Skin of body (tissue), 2 donors: ENCODE results near the gene HNF1B. TPM values are rescaled to one million over a fixed set of nuclear protein-coding genes. Genes with fewer than 3 reads are reported as not detected.

Source experiments
- DNase-seq: peaks from one replicate; lab custom pipeline; 2025; lab: John Stamatoyannopoulos, UW
- total RNA-seq: library from RNA; depleted of rRNA; stranded (reverse); fragments of >200 nt; gene quantifications from one replicate; pipeline ENCODE4 v1.2.3, GENCODE V29; 2014

HNF1B gene
- total RNA-seq, 1 donor from 2014 or later: not detected

- no peak for DNase-seq
Measured at GRCh38 chr17:37737971-37738370, 6.9 kb downstream of the HNF1B start.

- DNase-seq: no peak
Measured at GRCh38 chr17:37737081-37737480, 7.8 kb downstream of the HNF1B start.

- DNase-seq: no peak
Measured at GRCh38 chr17:37736428-37736827, 8.4 kb downstream of the HNF1B start.

DNA sequence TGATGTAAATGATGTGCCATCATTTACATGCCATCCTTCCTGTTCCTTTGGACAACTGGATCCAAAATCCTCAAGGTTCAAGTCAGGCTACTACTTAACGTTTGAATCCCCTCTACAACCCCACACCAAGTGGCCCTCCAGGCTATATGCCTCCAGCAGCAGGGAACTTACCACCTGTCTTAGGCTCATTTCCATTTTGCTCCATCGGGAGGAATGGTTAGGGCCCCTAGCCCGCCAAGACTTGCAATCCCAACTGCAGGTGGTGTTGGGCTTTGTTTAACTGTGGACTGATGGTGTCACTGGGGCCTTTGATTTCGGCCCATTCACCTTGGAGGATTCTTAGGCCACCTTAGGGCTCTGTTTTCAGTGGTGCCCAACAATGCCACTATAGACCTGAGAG lies 9.7 kb downstream of the HNF1B start:
- no peak for DNase-seq

DNA sequence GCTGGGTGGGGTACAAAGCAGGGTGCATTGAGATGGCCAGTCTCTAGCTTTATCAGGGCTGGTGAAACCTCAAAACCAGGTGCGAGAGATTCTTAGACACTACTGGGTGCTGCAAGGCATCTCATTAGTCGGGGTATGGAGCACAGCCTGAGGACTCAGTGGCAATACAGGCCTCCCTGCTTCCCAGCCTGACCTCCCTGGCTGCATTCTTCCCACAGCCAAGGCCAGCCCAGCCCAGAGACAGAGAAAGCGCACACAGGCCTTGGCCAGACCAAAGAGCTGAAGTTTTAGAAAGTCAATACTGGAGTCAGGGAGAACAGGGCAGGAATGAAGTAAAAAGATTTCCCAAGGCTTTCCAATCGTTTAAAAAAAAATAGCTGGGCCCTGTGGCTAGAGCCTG lies 12.5 kb downstream of the HNF1B start:
- no peak for DNase-seq

DNA sequence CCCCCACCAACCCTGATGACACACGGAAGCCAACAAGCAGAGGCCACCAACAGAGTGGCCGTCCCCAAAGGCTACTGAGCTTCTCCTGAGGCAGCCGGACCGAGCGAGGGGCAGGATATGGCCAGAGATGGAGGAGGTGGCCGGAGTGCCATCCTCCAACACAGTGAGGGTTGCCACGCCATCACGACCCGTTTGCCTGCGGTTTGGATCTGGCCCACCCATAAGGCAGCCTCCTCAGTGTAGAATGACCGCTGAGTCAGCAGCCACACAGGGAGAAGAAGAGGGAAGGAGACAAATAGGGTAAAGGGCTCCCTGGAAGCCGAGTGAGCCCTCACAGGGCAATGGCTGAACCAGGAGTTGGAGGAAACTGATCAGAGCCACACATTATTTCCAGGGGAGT lies 13.8 kb downstream of the HNF1B start:
- no peak for DNase-seq

- no peak for DNase-seq
Measured at GRCh38 chr17:37729905-37730304, 15.0 kb downstream of the HNF1B start.

DNA sequence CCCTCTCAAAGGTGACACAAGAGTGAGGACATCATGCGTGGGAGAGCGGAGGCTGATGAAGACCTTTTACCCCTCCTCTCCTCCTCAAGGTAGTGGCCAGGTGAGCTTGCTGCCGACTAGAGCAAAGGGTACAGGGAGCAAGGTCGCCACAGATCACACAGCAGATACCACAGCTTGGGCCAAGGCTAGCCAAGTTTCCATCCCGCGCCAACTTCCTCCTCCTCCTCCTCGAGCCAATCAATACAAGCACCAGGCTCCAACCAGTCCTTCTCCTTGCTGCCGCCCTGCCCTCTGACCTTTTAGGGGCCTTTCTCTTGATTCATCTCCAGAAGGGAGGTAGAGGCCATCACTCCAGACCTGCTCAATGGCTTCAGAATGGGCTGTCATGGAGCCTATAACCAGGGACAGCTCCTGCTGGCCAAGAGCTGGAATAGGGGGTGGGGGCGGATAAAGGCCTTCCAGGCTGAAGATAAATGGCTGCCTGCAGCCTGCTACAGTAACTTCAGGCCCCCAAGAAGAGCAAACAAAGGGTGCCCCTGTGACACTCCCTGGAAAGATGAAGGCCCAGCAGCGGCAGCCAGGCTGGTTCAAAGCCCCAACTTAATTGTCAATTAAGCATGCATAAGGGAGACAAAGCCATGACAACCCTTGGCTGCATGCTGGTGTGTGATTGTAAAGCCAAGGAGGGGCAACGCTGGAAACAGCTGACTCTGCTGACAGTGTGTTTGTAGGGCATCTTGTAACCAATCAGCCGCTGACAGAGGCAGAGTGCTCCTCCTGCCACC lies 17.8 kb downstream of the HNF1B start:
- DNase-seq: no peak

GRCh38 chr17:37726248-37726647 lies 18.6 kb downstream of the HNF1B start:
- no peak for DNase-seq

- DNase-seq: no peak
Measured at GRCh38 chr17:37725601-37726146, 19.2 kb downstream of the HNF1B start.

DNA sequence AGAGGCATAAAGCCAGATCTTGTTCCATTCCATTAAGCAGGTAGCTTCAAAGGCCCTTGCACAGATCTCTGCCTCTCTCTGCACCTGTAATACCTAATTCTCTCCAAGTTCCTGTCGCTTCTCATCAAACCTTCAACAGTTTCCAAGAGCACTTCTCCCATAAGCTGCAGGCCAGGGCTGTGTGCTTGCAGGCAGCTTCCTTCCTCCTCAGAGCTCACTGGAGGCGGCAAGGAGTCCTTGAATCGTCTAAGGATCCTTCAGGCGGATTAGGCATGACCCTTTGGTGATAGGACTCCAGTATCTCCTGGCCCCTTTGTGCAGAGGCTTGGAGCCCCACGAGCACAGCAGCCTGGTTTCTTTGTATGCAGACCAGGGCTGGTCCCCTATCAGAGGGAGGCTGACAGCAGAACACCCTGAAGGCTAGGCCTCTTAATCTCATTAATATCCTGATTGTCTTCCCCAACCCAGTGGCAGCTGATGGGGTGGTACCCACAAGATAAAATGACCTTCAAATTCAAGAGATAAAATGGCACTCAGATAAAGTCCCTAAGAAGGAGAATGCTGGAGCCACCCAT lies 19.8 kb downstream of the HNF1B start:
- no peak for DNase-seq

GRCh38 chr17:37720989-37721388 lies 23.9 kb downstream of the HNF1B start:
- no peak for DNase-seq

DNA sequence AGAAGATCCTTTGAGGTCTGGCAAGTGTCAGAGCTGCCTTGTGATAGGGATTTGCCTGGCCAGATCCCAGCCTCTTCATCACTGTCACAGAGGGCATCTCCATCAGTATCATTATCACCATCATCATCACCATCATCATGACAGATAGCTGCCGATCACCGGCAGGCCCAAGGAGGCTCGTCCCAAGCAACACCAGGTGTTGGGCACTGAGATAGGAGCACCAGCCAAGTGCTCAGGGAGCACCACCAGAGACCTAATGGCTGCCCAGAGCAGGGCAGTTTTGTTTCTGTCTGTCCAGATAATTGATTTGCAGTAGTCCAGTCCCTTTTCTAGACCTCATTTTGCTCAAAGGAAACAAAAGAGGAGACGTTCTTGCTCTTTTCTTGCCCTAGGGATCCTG lies 25.0 kb downstream of the HNF1B start:
- DNase-seq: no peak

GRCh38 chr17:37718324-37719048 lies 26.4 kb downstream of the HNF1B start:
- no peak for DNase-seq

- no peak for DNase-seq
Measured at GRCh38 chr17:37717627-37718323, 27.1 kb downstream of the HNF1B start.

DNA sequence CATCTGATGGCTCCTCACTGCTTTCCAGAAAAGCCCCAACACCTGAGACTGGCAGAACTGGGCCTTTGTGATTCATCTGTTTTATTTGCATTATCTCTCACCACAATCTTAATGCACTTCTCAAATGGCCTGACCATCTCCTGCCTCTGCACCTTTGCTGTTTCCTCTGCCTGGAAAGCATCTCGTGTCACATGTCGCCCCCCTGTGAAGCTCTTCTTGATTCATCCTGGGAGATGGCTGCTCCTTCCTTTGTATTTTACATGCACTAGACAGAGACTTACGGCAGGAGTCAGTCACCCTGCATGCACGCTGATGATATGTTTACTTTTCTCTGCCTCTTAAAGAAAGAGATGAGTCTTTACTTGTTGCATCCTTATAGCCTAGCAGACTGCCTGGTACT lies 30.0 kb downstream of the HNF1B start:
- DNase-seq: no peak

DNA sequence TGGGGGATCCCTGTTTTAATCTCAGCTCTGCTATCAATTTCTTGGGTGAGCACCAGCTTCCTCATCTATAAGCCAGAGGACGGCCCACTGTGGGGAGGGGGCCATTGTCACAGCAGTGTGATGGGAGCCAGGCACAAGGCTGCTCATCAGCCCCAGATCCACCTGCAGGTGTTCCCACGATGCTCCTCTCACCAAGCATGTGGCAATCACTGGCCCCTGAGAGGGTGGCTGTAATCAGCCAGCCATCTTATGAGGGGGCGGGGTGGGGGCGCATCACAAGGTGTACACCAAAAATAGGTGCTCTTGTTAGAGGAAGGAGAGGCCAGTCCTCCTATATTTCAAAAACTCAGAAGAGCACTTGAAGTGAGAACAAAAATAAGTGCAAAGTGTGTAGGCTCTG lies 31.2 kb downstream of the HNF1B start:
- DNase-seq: no peak

DNA sequence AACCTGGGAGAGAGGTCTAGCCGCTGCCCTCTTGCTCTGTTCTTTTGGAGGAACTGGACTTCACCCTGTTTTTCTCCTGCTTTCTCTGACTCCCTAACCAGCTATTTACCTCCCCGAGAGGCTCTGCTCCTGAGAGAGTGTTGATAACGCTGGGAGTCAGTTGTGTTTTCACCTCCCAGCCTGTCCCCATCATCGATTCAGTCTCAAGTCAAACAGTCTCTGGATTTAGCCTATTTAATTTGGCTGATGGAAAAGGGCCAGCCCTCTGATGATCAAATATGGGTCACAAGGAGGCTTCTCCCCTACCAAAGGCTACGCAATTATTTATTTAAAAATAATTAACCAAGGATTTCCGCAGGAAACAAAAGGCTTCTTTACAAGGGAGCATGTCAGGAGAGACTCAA lies 31.8 kb downstream of the HNF1B start:
- no peak for DNase-seq

DNA sequence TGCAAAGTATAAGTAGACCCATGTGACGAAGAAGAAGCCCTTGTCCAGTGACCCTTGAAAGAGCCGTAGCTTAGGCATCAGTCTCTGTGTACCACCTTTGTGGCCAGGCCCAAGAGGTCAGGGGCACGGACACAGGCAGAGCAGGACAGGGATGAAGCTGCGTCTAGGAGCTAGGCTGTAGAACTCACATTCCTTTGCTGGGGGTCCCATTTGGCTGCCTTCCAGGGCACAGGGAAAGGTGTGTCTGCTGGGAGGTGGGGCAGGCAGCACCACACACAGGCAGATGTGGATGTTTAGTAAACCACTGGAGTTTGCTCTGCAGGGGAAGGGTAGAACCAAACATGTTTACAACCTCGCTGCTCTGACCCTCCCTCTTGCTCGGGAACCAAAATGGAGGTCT lies 33.7 kb downstream of the HNF1B start:
- no peak for DNase-seq

GRCh38 chr17:37710344-37710886 lies 34.4 kb downstream of the HNF1B start:
- no peak for DNase-seq

DNA sequence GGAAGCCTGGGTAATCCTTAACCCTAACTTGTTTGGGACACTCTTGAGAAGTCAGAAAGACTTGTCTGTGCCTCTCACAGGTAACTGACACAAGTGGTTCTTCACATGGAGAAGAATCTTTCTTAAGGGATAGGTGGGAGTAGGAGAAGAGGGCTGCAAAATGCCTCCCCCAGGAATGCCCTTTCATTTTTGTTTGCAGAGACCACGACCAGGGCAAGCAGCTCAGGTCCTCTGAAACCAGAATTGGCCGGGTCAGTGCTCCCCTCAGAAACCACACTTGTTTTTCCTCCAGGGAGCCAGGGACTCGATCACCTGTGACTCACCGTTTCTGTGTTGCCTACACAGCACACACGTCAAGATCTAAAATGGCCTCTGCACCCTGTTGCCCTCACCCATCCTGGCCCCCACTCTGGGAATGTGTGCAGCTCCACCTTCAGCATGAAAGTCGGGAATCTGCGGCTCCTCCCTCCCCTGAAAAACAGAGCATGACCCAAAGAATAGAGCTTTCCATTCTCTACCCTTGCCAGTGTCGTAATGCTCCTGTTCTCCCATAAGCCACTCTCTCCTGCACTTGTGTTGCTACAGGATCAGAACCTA lies 36.1 kb downstream of the HNF1B start:
- no peak for DNase-seq
